Measurements from ENCODE around the gene ERMARD. TPM values are rescaled to one million over a fixed set of nuclear protein-coding genes. Genes with fewer than 3 reads are reported as not detected.

ERMARD gene
- total RNA-seq, 1 donor from 2014 or later, result 24.8 TPM

- Mint-ChIP-seq H3K36me3 (ENCODE audit: low read depth, unreplicated experiment) (peaks cover 5% of the 10 kb centered on the region), H3K27me3 (ENCODE audit: unreplicated experiment) (peaks cover 6% of the 10 kb centered on the region), H3K4me3 (ENCODE audit: unreplicated experiment) (no peak overlapping the region), H3K4me1 (ENCODE audit: unreplicated experiment) (peaks cover 20% of the 10 kb centered on the region), H3K9me3 (ENCODE audit: unreplicated experiment) (no peaks in the 10 kb centered on the region), H3K27ac (ENCODE audit: unreplicated experiment) (no peak overlapping the region)
- TF ChIP-seq CTCF (IDR thresholded peaks at IDR 0.05; ENCODE audit: unreplicated experiment), result no peak
- DNase-seq (ENCODE audit: low spot score), result no peak
Measured at GRCh38 chr6:169729961-169730360, 21.5 kb upstream of the ERMARD start.

- H3K27me3 Mint-ChIP-seq (ENCODE audit: unreplicated experiment), result peaks cover 1% of the 10 kb centered on the region
- DNase-seq (ENCODE audit: low spot score), result no peak
- H3K9me3 Mint-ChIP-seq (ENCODE audit: unreplicated experiment), result no peaks in the 10 kb centered on the region
- no peaks in the 10 kb centered on the region for H3K4me1 Mint-ChIP-seq (ENCODE audit: unreplicated experiment)
- no peak overlapping the region for H3K27ac Mint-ChIP-seq (ENCODE audit: unreplicated experiment)
- TF ChIP-seq CTCF (IDR thresholded peaks at IDR 0.05; ENCODE audit: unreplicated experiment), result no peak
- no peak overlapping the region for H3K4me3 Mint-ChIP-seq (ENCODE audit: unreplicated experiment)
- no peaks in the 10 kb centered on the region for H3K36me3 Mint-ChIP-seq (ENCODE audit: low read depth, unreplicated experiment)
Measured at GRCh38 chr6:169738204-169738975, 13.0 kb upstream of the ERMARD start.

GRCh38 chr6:169738976-169739529 lies 12.4 kb upstream of the ERMARD start:
- H3K9me3 Mint-ChIP-seq (ENCODE audit: unreplicated experiment), result no peaks in the 10 kb centered on the region
- no peak overlapping the region for H3K4me3 Mint-ChIP-seq (ENCODE audit: unreplicated experiment)
- TF ChIP-seq CTCF (IDR thresholded peaks at IDR 0.05; ENCODE audit: unreplicated experiment), result no peak
- H3K4me1 Mint-ChIP-seq (ENCODE audit: unreplicated experiment), result no peaks in the 10 kb centered on the region
- peaks cover 1% of the 10 kb centered on the region for H3K27me3 Mint-ChIP-seq (ENCODE audit: unreplicated experiment)
- no peak overlapping the region for H3K27ac Mint-ChIP-seq (ENCODE audit: unreplicated experiment)
- H3K36me3 Mint-ChIP-seq (ENCODE audit: low read depth, unreplicated experiment), result no peaks in the 10 kb centered on the region
- no peak for DNase-seq (ENCODE audit: low spot score)

- Mint-ChIP-seq H3K4me3 (ENCODE audit: unreplicated experiment) (no peak overlapping the region), H3K4me1 (ENCODE audit: unreplicated experiment) (no peaks in the 10 kb centered on the region), H3K27ac (ENCODE audit: unreplicated experiment) (no peak overlapping the region), H3K36me3 (ENCODE audit: low read depth, unreplicated experiment) (no peaks in the 10 kb centered on the region), H3K9me3 (ENCODE audit: unreplicated experiment) (no peaks in the 10 kb centered on the region), H3K27me3 (ENCODE audit: unreplicated experiment) (peaks cover 1% of the 10 kb centered on the region)
- no peak for DNase-seq (ENCODE audit: low spot score)
- no peak for TF ChIP-seq CTCF (IDR thresholded peaks at IDR 0.05; ENCODE audit: unreplicated experiment)
Measured at GRCh38 chr6:169741344-169741743, 10.1 kb upstream of the ERMARD start.

GRCh38 chr6:169745405-169745804 lies 6.0 kb upstream of the ERMARD start:
- H3K9me3 Mint-ChIP-seq (ENCODE audit: unreplicated experiment), result no peaks in the 10 kb centered on the region
- TF ChIP-seq CTCF (IDR thresholded peaks at IDR 0.05; ENCODE audit: unreplicated experiment), result no peak
- H3K36me3 Mint-ChIP-seq (ENCODE audit: low read depth, unreplicated experiment), result no peaks in the 10 kb centered on the region
- no peak overlapping the region for H3K4me3 Mint-ChIP-seq (ENCODE audit: unreplicated experiment)
- no peak overlapping the region for H3K27ac Mint-ChIP-seq (ENCODE audit: unreplicated experiment)
- peaks cover 3% of the 10 kb centered on the region for H3K4me1 Mint-ChIP-seq (ENCODE audit: unreplicated experiment)
- DNase-seq (ENCODE audit: low spot score), result no peak
- H3K27me3 Mint-ChIP-seq (ENCODE audit: unreplicated experiment), result peaks cover 2% of the 10 kb centered on the region

Data from endothelial cell (in vitro differentiated cells).